ENCODE measurements around the gene ACER3.

DNA sequence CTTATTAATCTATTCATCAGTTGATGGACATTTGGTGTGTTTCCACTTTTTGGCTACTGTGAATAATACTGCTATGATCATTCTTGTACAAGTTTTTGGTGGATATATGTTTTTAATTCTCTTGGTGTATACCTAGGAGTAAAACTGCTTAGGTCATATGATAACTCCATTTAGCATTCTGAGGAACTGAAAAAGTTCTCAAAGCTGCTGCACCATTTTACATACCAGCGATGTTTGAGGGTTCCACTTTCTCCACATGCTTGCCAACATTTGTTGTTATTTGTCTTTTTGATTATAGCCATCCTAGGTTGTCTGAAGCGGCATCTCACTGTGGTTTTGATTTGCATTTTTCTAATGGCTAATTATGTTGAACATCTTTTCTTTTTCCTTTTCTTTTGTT, 4.1 kb upstream of the ACER3 start:
- TF ChIP-seq CTCF (IDR thresholded peaks at IDR 0.05) (no peak), EZH2 (IDR thresholded peaks at IDR 0.05; ENCODE audit: borderline replicate concordance, insufficient read depth, low read depth, low read length, poor library complexity, severe bottlenecking) (no peak)
